Measurements from ENCODE around the gene POP4.

Gene POP4

GRCh38 chr19:29645911-29646310, 39.8 kb downstream of the POP4 start:
- H3K27ac ChIP-seq, result peak overlapping the region; percentile 50
- TF ChIP-seq CTCF (conservative IDR thresholded peaks at IDR 0.05), result no peak
- no peak for TF ChIP-seq ZFX (IDR thresholded peaks at IDR 0.05)

GRCh38 chr19:29650772-29651387, 44.8 kb downstream of the POP4 start:
- TF ChIP-seq CTCF (conservative IDR thresholded peaks at IDR 0.05) (no peak), ZFX (IDR thresholded peaks at IDR 0.05) (no peak)
- H3K27ac ChIP-seq, result no peak overlapping the region

- H3K27ac ChIP-seq, result no peak overlapping the region
- TF ChIP-seq ZFX (IDR thresholded peaks at IDR 0.05) (no peak), CTCF (conservative IDR thresholded peaks at IDR 0.05) (no peak)
Observed at GRCh38 chr19:29651622-29652394, 45.7 kb downstream of the POP4 start.

- no peak overlapping the region for H3K27ac ChIP-seq
- TF ChIP-seq ZFX (IDR thresholded peaks at IDR 0.05) (no peak), CTCF (conservative IDR thresholded peaks at IDR 0.05) (no peak)
Observed at GRCh38 chr19:29653398-29653797, 47.3 kb downstream of the POP4 start.

- TF ChIP-seq CTCF (conservative IDR thresholded peaks at IDR 0.05) (no peak), ZFX (IDR thresholded peaks at IDR 0.05) (no peak)
- no peak overlapping the region for H3K27ac ChIP-seq
Observed at GRCh38 chr19:29655648-29656335, 49.7 kb downstream of the POP4 start.

GRCh38 chr19:29658221-29658991, 52.3 kb downstream of the POP4 start:
- no peak for TF ChIP-seq ZFX (IDR thresholded peaks at IDR 0.05)
- TF ChIP-seq CTCF (conservative IDR thresholded peaks at IDR 0.05), result no peak

More at GRCh38 chr19:29658221-29658991, 52.3 kb downstream of the POP4 start:
- H3K27ac ChIP-seq, result no peak overlapping the region
